Frontal cortex (tissue), 4 donors: ENCODE measurements around the gene EEFSEC. TPM values are rescaled to one million over a fixed set of nuclear protein-coding genes. Genes with fewer than 3 reads are reported as not detected.
A peak's percentile ranks its signal among the peaks of the same experiment; 100 is the strongest.

Source experiments
- DNase-seq, 2 donors: peaks; one replicate each; pipeline ENCODE4 v3.0.0; 2012; ENCODE audit warnings: low spot score in 2 of 2
- FAIRE-seq: peaks from 2 replicates; lab custom pipeline; 2012; peaks lifted over from hg19 to GRCh38; lab: Jason Lieb, UNC
- total RNA-seq: library from RNA; depleted of rRNA; stranded (reverse); fragments of >200 nt; gene quantifications from one replicate; pipeline ENCODE4 v1.2.3, GENCODE V29; 2014
- donor health status: control.
- donor health status: control.
- donor health status: control.

EEFSEC gene
- total RNA-seq, 1 donor from 2014 or later: 7.7 TPM

- FAIRE-seq (no peak), DNase-seq (no peak)
These were observed 25.7 kb downstream of the EEFSEC start for GRCh38 chr3:128178782-128179483.

- FAIRE-seq (no peak), DNase-seq (no peak)
These were observed 26.2 kb downstream of the EEFSEC start for GRCh38 chr3:128179484-128179819.

- DNase-seq: no peak
- FAIRE-seq: no peak
These were observed 27.2 kb downstream of the EEFSEC start for GRCh38 chr3:128180436-128180835.

- no peak for FAIRE-seq
- DNase-seq: no peak
These were observed 27.6 kb downstream of the EEFSEC start for GRCh38 chr3:128180913-128181312.

- no peak for FAIRE-seq
These were observed 29.4 kb downstream of the EEFSEC start for GRCh38 chr3:128182656-128183055.

GRCh38 chr3:128185630-128186447 lies 32.6 kb downstream of the EEFSEC start:
- no peak for FAIRE-seq

More at GRCh38 chr3:128182656-128183055, 29.4 kb downstream of the EEFSEC start:
- DNase-seq: no peak

GRCh38 chr3:128187495-128187894 lies 34.2 kb downstream of the EEFSEC start:
- FAIRE-seq (no peak), DNase-seq (no peak)

More at GRCh38 chr3:128185630-128186447, 32.6 kb downstream of the EEFSEC start:
- DNase-seq: no peak

- DNase-seq: no peak
- no peak for FAIRE-seq
These were observed 35.0 kb downstream of the EEFSEC start for GRCh38 chr3:128188326-128188725.

GRCh38 chr3:128188956-128189355 lies 35.7 kb downstream of the EEFSEC start:
- no peak for DNase-seq

GRCh38 chr3:128190501-128190900 lies 37.2 kb downstream of the EEFSEC start:
- FAIRE-seq (peak; percentile 93), DNase-seq (no peak)

More at GRCh38 chr3:128188956-128189355, 35.7 kb downstream of the EEFSEC start:
- no peak for FAIRE-seq

GRCh38 chr3:128192131-128192530 lies 38.9 kb downstream of the EEFSEC start:
- no peak for FAIRE-seq
- no peak for DNase-seq

- DNase-seq: no peak
- no peak for FAIRE-seq
These were observed 39.9 kb downstream of the EEFSEC start for GRCh38 chr3:128193168-128193567.

- no peak for FAIRE-seq
These were observed 41.6 kb downstream of the EEFSEC start for GRCh38 chr3:128194843-128195242.

GRCh38 chr3:128195369-128195768 lies 42.1 kb downstream of the EEFSEC start:
- FAIRE-seq (no peak), DNase-seq (no peak)

More at GRCh38 chr3:128194843-128195242, 41.6 kb downstream of the EEFSEC start:
- no peak for DNase-seq

- FAIRE-seq: no peak
- DNase-seq: no peak
These were observed 42.5 kb downstream of the EEFSEC start for GRCh38 chr3:128195802-128196201.

- FAIRE-seq: no peak
- no peak for DNase-seq
These were observed 43.4 kb downstream of the EEFSEC start for GRCh38 chr3:128196647-128197046.

GRCh38 chr3:128197855-128198254 lies 44.6 kb downstream of the EEFSEC start:
- DNase-seq: no peak
- FAIRE-seq: no peak

- no peak for FAIRE-seq
These were observed 45.0 kb downstream of the EEFSEC start for GRCh38 chr3:128198313-128198712.

GRCh38 chr3:128199110-128199509 lies 45.8 kb downstream of the EEFSEC start:
- no peak for FAIRE-seq
- no peak for DNase-seq

More at GRCh38 chr3:128198313-128198712, 45.0 kb downstream of the EEFSEC start:
- no peak for DNase-seq

GRCh38 chr3:128201158-128201755 lies 48.0 kb downstream of the EEFSEC start:
- DNase-seq: no peak
- no peak for FAIRE-seq

- DNase-seq (no peak), FAIRE-seq (no peak)
These were observed 49.9 kb downstream of the EEFSEC start for GRCh38 chr3:128203169-128203568.
